ENCODE measurements around the gene CSTPP1.

- no peak for TF ChIP-seq POLR2AphosphoS5 (IDR thresholded peaks at IDR 0.05)
- TF ChIP-seq REST (IDR thresholded peaks at IDR 0.05; ENCODE audit: borderline replicate concordance): no peak
- TF ChIP-seq CTCF (IDR thresholded peaks at IDR 0.05; ENCODE audit: poor library complexity, severe bottlenecking): no peak
Measured at GRCh38 chr11:47181271-47181670, 244.7 kb downstream of the CSTPP1 start.
